Mesenteric fat pad (tissue), 1 donor: ENCODE results near the gene HEPACAM2. TPM values are rescaled to one million over a fixed set of nuclear protein-coding genes. Genes with fewer than 3 reads are reported as not detected.

Experiments used
- DNase-seq: peaks from one replicate; pipeline ENCODE4 v3.0.0-alpha.2; 2020; ENCODE audit warnings: low spot score
- total RNA-seq: library from RNA; stranded (reverse); fragmentation: NEBNext Ultra II Directional; extraction: Animal tissue kit (Norgen Biotek cat#: 25700); gene quantifications from one replicate; pipeline ENCODE4 v1.2.1, GENCODE V29; 2021
- donor health status: DM: yes; HTN: yes; CAD: no.

The HEPACAM2 gene
- total RNA-seq, 1 donor from 2014 or later: not detected

- DNase-seq: no peak
Observed at GRCh38 chr7:93148727-93149126, 77.5 kb downstream of the HEPACAM2 start.

GRCh38 chr7:93148144-93148543 is 78.1 kb downstream of the HEPACAM2 start, which contains the start of gene SAMD9L:
SAMD9L (minus strand) TSS chr7:93148385; CDS start chr7:93135971, 12,414 bp downstream.
- DNase-seq: no peak

DNA sequence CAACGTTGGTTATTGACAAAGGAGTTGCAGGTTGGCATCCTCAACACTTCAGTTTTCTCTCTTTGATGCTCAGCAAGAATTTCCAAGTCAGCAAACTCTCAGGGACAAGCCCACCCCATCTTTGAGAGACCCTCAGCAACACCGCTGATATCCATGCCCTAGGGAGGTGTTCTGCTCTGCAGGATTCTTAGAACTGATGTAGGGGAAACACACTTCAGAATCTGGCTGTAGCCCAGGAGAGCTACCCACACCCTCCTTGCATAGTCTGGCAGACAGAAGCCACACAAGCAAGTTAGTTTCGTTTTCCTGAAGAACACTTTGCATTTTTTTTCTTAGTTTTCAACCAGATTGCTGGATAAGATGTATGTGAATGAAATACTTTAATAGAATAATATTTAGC is 78.9 kb downstream of the HEPACAM2 start:
- no peak for DNase-seq

DNA sequence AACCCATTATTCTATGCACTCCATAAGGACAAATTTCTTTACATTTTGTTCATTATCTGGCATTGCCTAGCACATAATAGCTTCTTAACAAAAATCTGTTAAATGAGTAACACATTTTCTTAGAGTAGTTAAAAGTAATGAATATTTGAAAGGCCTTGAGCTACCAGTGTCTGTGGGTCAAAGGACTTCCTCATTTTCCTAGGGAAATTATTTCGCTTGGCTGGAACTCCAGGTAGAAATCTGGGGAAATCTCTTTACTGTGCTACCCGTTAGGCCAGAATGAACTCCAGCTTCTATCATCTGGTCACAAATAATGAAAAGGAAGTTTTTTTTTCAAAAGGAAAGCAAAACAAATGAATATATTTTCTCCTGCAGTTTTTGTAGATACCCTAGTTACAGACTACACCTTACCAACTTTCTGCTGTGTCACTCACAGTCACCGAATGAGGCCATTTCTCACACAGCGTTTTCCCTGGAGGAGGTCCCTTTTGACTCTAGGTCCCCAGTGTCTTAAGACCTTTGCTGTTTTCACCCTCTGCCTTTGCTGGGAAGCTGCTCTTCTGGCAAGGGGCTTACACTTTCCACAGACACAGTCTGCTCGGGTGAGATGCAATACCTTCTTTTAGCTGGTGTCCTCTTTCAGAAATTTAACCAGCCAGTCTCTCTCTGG is 79.7 kb downstream of the HEPACAM2 start:
- DNase-seq: no peak

- no peak for DNase-seq
Observed at GRCh38 chr7:93146036-93146435, 80.2 kb downstream of the HEPACAM2 start.

GRCh38 chr7:93145354-93145753 is 80.9 kb downstream of the HEPACAM2 start:
- no peak for DNase-seq

- DNase-seq: no peak
Observed at GRCh38 chr7:93142127-93142526, 84.1 kb downstream of the HEPACAM2 start.

- no peak for DNase-seq
Observed at GRCh38 chr7:93140582-93141191, 85.6 kb downstream of the HEPACAM2 start.

DNA sequence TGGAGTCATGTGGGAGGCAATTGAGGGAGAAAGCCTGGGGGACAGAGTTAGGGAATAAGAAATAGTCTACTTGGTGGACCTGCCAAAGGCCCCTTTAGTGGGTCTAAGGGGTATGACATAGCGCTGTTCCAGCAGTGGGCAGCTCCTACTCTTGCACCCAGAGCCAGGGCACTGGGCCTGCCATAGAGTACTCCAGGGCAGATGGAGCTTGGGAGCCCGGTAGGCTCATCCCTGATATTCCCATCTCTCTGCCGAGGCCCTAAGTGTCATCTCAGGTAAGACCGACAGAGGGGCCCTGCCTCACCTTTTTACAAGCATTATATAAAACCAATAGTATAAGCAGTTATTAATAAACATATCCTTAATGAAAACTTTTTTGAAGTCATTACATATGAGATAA is 87.7 kb downstream of the HEPACAM2 start:
- DNase-seq: no peak

Other genes with a start within 250 kb of the HEPACAM2 start
- gene SAMD9, start 108.5 kb downstream of the HEPACAM2 start, total RNA-seq: 7.7 TPM
- 12.4 TPM for gene SAMD9L, start 78.1 kb downstream of the HEPACAM2 start, total RNA-seq
- 14.7 TPM for gene VPS50, start 5.9 kb upstream of the HEPACAM2 start, total RNA-seq